HFFc6 (cell line): ENCODE results near the gene EPHA4. TPM values are rescaled to one million over a fixed set of nuclear protein-coding genes. Genes with fewer than 3 reads are reported as not detected.

Experiments used
- DNase-seq: peaks from one replicate; pipeline ENCODE4 v3.0.0-alpha.2; 2018
- H3K27ac Mint-ChIP-seq: 2 replicates; pipeline ENCODE4 v1.8.0; 2020; ENCODE audit warnings: mild to moderate bottlenecking, mixed read lengths
- H3K27me3 Mint-ChIP-seq: 2 replicates; pipeline ENCODE4 v1.8.0; 2021; ENCODE audit warnings: mild to moderate bottlenecking, moderate library complexity, mixed read lengths; ENCODE audit not compliant: insufficient read depth
- H3K36me3 Mint-ChIP-seq: 2 replicates; pipeline ENCODE4 v1.8.0; 2021; ENCODE audit warnings: low read depth, mixed read lengths
- H3K4me1 Mint-ChIP-seq: 2 replicates; pipeline ENCODE4 v1.8.0; 2020; ENCODE audit warnings: low read depth, mixed read lengths
- H3K4me3 Mint-ChIP-seq: 2 replicates; pipeline ENCODE4 v1.8.0; 2020; ENCODE audit warnings: mild to moderate bottlenecking, moderate library complexity, mixed read lengths
- H3K9me3 Mint-ChIP-seq: 2 replicates; pipeline ENCODE4 v1.8.0; 2020; ENCODE audit warnings: mild to moderate bottlenecking, mixed read lengths
- CTCF ChIP-seq: fragments of 200-600 bp; sonication (generic); IDR thresholded peaks from 2 replicates; pipeline ENCODE4 v1.5.0; 2021; ENCODE audit warnings: antibody characterized with exemption, mild to moderate bottlenecking
- total RNA-seq, 6 experiments: library from RNA; stranded (reverse); fragmentation: NEBNext Ultra II Directional; extraction: Animal tissue kit (Norgen Biotek cat#: 25700); gene quantifications; 2 replicates in 1 of 6; 3 replicates in 5 of 6; pipeline ENCODE4 v1.2.3, GENCODE V29; 2021

The EPHA4 gene
- total RNA-seq, 6 experiments from 2014 or later: 41.4 to 65.3 (median 51.9) TPM

GRCh38 chr2:221501883-221502269 lies 70.2 kb downstream of the EPHA4 start:
- Mint-ChIP-seq H3K9me3 (no peaks in the 10 kb centered on the region), H3K27me3 (no peaks in the 10 kb centered on the region), H3K4me3 (peak overlapping the region; percentile 69), H3K36me3 (peaks cover 18% of the 10 kb centered on the region; the same call in 1 of the 2 replicates), H3K27ac (peak overlapping the region; percentile 70), H3K4me1 (peaks cover 34% of the 10 kb centered on the region)
- TF ChIP-seq CTCF: no peak
- DNase-seq: no peak

GRCh38 chr2:221501210-221501882 lies 70.8 kb downstream of the EPHA4 start:
- Mint-ChIP-seq H3K27ac (peak overlapping the region; percentile 70), H3K4me1 (peaks cover 34% of the 10 kb centered on the region), H3K9me3 (no peaks in the 10 kb centered on the region), H3K36me3 (peaks cover 19% of the 10 kb centered on the region), H3K4me3 (peak overlapping the region; percentile 69), H3K27me3 (no peaks in the 10 kb centered on the region)
- TF ChIP-seq CTCF: no peak
- DNase-seq: peak; percentile 47

GRCh38 chr2:221500501-221501209 lies 71.4 kb downstream of the EPHA4 start:
- no peaks in the 10 kb centered on the region; the same call in 1 of the 2 replicates for H3K27me3 Mint-ChIP-seq

GRCh38 chr2:221495731-221496130 lies 76.4 kb downstream of the EPHA4 start:
- H3K36me3 Mint-ChIP-seq: peaks cover 47% of the 10 kb centered on the region
- no peak overlapping the region for H3K27ac Mint-ChIP-seq
- no peak for TF ChIP-seq CTCF
- H3K9me3 Mint-ChIP-seq: no peaks in the 10 kb centered on the region
- no peak for DNase-seq
- peaks cover 17% of the 10 kb centered on the region for H3K4me1 Mint-ChIP-seq
- no peaks in the 10 kb centered on the region; the same call in 1 of the 2 replicates for H3K27me3 Mint-ChIP-seq
- H3K4me3 Mint-ChIP-seq: no peak overlapping the region

More at GRCh38 chr2:221500501-221501209, 71.4 kb downstream of the EPHA4 start:
- Mint-ChIP-seq H3K9me3 (no peaks in the 10 kb centered on the region), H3K36me3 (peaks cover 23% of the 10 kb centered on the region), H3K4me3 (no peak overlapping the region), H3K27ac (no peak overlapping the region), H3K4me1 (peaks cover 34% of the 10 kb centered on the region)
- no peak for TF ChIP-seq CTCF
- no peak for DNase-seq

GRCh38 chr2:221494556-221494955 lies 77.5 kb downstream of the EPHA4 start:
- H3K4me3 Mint-ChIP-seq: peak overlapping the region; percentile 4; the same call in 1 of the 2 replicates
- H3K27ac Mint-ChIP-seq: no peak overlapping the region
- peaks cover 38% of the 10 kb centered on the region for H3K36me3 Mint-ChIP-seq
- no peak for DNase-seq
- H3K27me3 Mint-ChIP-seq: no peaks in the 10 kb centered on the region; the same call in 1 of the 2 replicates
- TF ChIP-seq CTCF: no peak
- H3K4me1 Mint-ChIP-seq: peaks cover 10% of the 10 kb centered on the region
- H3K9me3 Mint-ChIP-seq: no peaks in the 10 kb centered on the region
